Natural killer cell (primary cell): ENCODE measurements around the gene ABHD11. TPM values are rescaled to one million over a fixed set of nuclear protein-coding genes. Genes with fewer than 3 reads are reported as not detected.

Experiments
- ATAC-seq, 3 donors: fragments of 150-1000 bp in 2 of 3; fragments of 200-7000 bp in 1 of 3; cut with Tn5 transposase; 1 replicate in 1 of 3; 2 replicates in 2 of 3; pipeline ENCODE4 v1.10.0; 2021; ENCODE audit warnings: mild to moderate bottlenecking in 2 of 3, moderate library complexity in 2 of 3
- DNase-seq, 2 donors: peaks; one replicate each; pipeline versions ENCODE4 v3.0.0 to v3.0.0-alpha.2; 2013 to 2021; ENCODE audit warnings: mixed read lengths in 1 of 2
- H3K27ac ChIP-seq: one replicate; pipeline ENCODE4 v1.5.1; 2013; ENCODE audit warnings: mild to moderate bottlenecking, low read length
- H3K27me3 ChIP-seq: one replicate; pipeline ENCODE4 v1.6.1; 2013; ENCODE audit warnings: low read length; ENCODE audit not compliant: control insufficient read depth, insufficient read depth
- H3K36me3 ChIP-seq: one replicate; pipeline ENCODE4 v1.6.1; 2013; ENCODE audit warnings: low read length; ENCODE audit not compliant: control insufficient read depth, insufficient read depth
- H3K4me1 ChIP-seq: one replicate; pipeline ENCODE4 v1.6.1; 2013; ENCODE audit warnings: low read length; ENCODE audit not compliant: control insufficient read depth, insufficient read depth
- H3K4me3 ChIP-seq: one replicate; pipeline ENCODE4 v1.5.1; 2013; ENCODE audit warnings: low read length
- H3K9me3 ChIP-seq: one replicate; pipeline ENCODE4 v1.6.1; 2013; ENCODE audit warnings: low read length; ENCODE audit not compliant: control insufficient read depth, insufficient read depth
- H3K27ac Mint-ChIP-seq, 2 donors: one replicate each; pipeline ENCODE4 v1.8.0; 2022; ENCODE audit warnings: mild to moderate bottlenecking in 2 of 2, mixed read lengths in 2 of 2, moderate library complexity in 1 of 2
- H3K27me3 Mint-ChIP-seq, 2 donors: one replicate each; pipeline ENCODE4 v1.8.0; 2022; ENCODE audit warnings: low read depth in 2 of 2, mixed read lengths in 2 of 2
- H3K36me3 Mint-ChIP-seq: one replicate; pipeline ENCODE4 v1.8.0; 2022; ENCODE audit warnings: mixed read lengths
- H3K4me1 Mint-ChIP-seq, 2 donors: one replicate each; pipeline ENCODE4 v1.8.0; 2022; ENCODE audit warnings: mixed read lengths in 2 of 2
- H3K4me3 Mint-ChIP-seq: one replicate; pipeline ENCODE4 v1.8.0; 2022; ENCODE audit warnings: mild to moderate bottlenecking, moderate library complexity, mixed read lengths
- H3K9me3 Mint-ChIP-seq, 2 donors: one replicate each; pipeline ENCODE4 v1.8.0; 2022; ENCODE audit warnings: mixed read lengths in 2 of 2
- WGBS: methylation state at CpG from one replicate; pipeline ENCODE4 v1.1.7; 2013; ENCODE audit warnings: missing lambda C conversion rate; ENCODE audit not compliant: insufficient coverage; 5-methylcytosine and 5-hydroxymethylcytosine counted together
- intact Hi-C: fragments of 100-400 bp; cut with micrococcal nuclease; formaldehyde crosslinking; loops from one replicate; pipeline ENCODE4 v1.14.2; 2022
- total RNA-seq, 4 donors: library from RNA; stranded (reverse); fragments of 120-200 nt in 1 of 4; gene quantifications; one replicate each; pipeline versions ENCODE4 v1.2.3 to v1.2.4, GENCODE V29; 2013 to 2022
- TF ChIP-seq, protein P1 (sequence below): fragments of 200-600 bp; IDR thresholded peaks from one replicate; pipeline ENCODE4 v1.8.0; 2022; ENCODE audit warnings: antibody characterized with exemption

The ABHD11 gene
- total RNA-seq, 3 donors from 2014 or later (not counting 1 experiment from before 2014, with no cell fraction given) = 14.7 to 23.7 (median 20.0) TPM

- no peaks in the 10 kb centered on the region for H3K36me3 Mint-ChIP-seq
- no peaks in the 10 kb centered on the region for H3K4me1 Mint-ChIP-seq
- DNase-seq = no peak
- intact Hi-C loops = no loop called here
- no peak overlapping the region for H3K27ac ChIP-seq
- ATAC-seq = no peak
- H3K9me3 ChIP-seq = no peaks in the 10 kb centered on the region
- H3K27me3 ChIP-seq = no peaks in the 10 kb centered on the region
- peaks cover 0 to 7% of the 10 kb centered on the region in 2 donors for H3K27me3 Mint-ChIP-seq
- H3K4me3 ChIP-seq = no peak overlapping the region
- H3K4me1 ChIP-seq = no peaks in the 10 kb centered on the region
- no peak overlapping the region for H3K4me3 Mint-ChIP-seq
- H3K27ac Mint-ChIP-seq = no peak overlapping the region
- WGBS = 94% methylated on average over 4 of the region's 4 CpGs
- no peaks in the 10 kb centered on the region for H3K9me3 Mint-ChIP-seq
- no peaks in the 10 kb centered on the region for H3K36me3 ChIP-seq
- TF ChIP-seq, protein P1, sequence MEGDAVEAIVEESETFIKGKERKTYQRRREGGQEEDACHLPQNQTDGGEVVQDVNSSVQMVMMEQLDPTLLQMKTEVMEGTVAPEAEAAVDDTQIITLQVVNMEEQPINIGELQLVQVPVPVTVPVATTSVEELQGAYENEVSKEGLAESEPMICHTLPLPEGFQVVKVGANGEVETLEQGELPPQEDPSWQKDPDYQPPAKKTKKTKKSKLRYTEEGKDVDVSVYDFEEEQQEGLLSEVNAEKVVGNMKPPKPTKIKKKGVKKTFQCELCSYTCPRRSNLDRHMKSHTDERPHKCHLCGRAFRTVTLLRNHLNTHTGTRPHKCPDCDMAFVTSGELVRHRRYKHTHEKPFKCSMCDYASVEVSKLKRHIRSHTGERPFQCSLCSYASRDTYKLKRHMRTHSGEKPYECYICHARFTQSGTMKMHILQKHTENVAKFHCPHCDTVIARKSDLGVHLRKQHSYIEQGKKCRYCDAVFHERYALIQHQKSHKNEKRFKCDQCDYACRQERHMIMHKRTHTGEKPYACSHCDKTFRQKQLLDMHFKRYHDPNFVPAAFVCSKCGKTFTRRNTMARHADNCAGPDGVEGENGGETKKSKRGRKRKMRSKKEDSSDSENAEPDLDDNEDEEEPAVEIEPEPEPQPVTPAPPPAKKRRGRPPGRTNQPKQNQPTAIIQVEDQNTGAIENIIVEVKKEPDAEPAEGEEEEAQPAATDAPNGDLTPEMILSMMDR = no peak
Observed at GRCh38 chr7:73746378-73746777, 7.8 kb upstream of the ABHD11 start.

DNA sequence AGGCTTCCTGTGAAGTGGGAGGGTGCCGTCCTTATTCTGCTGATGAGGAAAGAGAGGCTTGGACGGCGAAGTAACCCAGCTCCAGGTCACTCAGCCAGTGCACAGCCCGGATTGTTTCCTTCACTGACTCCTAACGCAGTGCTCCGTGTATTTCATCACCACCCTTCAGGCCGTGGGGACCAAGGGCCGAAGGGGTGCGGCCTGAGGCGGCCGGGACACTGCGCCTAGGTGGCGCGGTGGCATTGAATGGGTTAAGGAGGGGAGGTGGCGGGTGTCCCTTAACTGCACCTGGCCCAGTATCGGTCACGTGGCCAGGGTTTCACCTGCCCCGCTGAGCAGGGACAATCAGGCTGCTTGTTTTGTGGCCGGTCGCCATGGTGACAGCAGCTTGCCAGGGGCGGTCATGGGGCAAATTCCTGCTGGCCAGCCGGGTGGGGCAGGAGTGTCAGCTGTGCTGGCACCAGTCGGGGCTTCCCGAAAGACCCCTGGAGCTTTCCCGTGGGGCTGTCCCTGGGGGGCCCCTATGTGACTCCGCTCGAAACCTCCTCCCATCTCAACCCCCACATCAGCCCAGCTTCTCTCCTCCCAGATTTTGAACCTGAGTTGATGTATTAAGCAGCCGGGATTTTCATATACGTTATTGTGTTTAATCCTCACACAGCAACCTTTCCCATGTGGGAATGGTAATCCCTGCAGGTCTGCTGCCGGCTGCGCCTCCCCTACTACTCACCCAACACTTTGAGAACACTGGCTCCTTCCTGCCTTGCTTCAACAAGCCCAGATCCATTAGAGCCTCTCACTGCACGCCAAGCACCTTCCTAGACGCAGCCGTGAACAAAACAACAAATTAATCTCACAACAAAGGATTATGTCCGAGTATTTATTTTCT lies 4.4 kb upstream of the ABHD11 start:
- no peak overlapping the region for H3K27ac Mint-ChIP-seq
- peaks cover 4 to 12% of the 10 kb centered on the region in 2 donors for H3K4me1 Mint-ChIP-seq
- Histone ChIP-seq H3K4me1 (peaks cover 9% of the 10 kb centered on the region), H3K27ac (no peak overlapping the region), H3K4me3 (no peak overlapping the region), H3K27me3 (no peaks in the 10 kb centered on the region), H3K9me3 (no peaks in the 10 kb centered on the region), H3K36me3 (no peaks in the 10 kb centered on the region)
- TF ChIP-seq, protein P1 = no peak
- H3K4me3 Mint-ChIP-seq = no peak overlapping the region
- no peaks in the 10 kb centered on the region for H3K36me3 Mint-ChIP-seq
- 62% methylated on average over 35 of the region's 35 CpGs for WGBS
- no peak for DNase-seq
- H3K9me3 Mint-ChIP-seq = no peaks in the 10 kb centered on the region
- intact Hi-C loops = no loop called here
- no peak for ATAC-seq
- no peaks in the 10 kb centered on the region for H3K27me3 Mint-ChIP-seq

- H3K9me3 Mint-ChIP-seq = no peaks in the 10 kb centered on the region
- H3K27ac ChIP-seq = no peak overlapping the region
- peaks cover 10 to 16% of the 10 kb centered on the region in 2 donors for H3K4me1 Mint-ChIP-seq
- H3K4me3 ChIP-seq = no peak overlapping the region
- H3K27me3 Mint-ChIP-seq = no peaks in the 10 kb centered on the region
- H3K4me1 ChIP-seq = peaks cover 16% of the 10 kb centered on the region
- no peak overlapping the region for H3K4me3 Mint-ChIP-seq
- DNase-seq = no peak
- ATAC-seq = no peak
- peaks cover 3% of the 10 kb centered on the region for H3K36me3 ChIP-seq
- WGBS = 73% methylated on average over 7 of the region's 7 CpGs
- H3K36me3 Mint-ChIP-seq = no peaks in the 10 kb centered on the region
- H3K27ac Mint-ChIP-seq = no peak overlapping the region
- H3K9me3 ChIP-seq = no peaks in the 10 kb centered on the region
- TF ChIP-seq, protein P1 = no peak
- no peaks in the 10 kb centered on the region for H3K27me3 ChIP-seq
- intact Hi-C loops = no loop called here
Observed at GRCh38 chr7:73742338-73742752, 3.7 kb upstream of the ABHD11 start.
